ENCODE results near the gene DNAJC4.

DNA sequence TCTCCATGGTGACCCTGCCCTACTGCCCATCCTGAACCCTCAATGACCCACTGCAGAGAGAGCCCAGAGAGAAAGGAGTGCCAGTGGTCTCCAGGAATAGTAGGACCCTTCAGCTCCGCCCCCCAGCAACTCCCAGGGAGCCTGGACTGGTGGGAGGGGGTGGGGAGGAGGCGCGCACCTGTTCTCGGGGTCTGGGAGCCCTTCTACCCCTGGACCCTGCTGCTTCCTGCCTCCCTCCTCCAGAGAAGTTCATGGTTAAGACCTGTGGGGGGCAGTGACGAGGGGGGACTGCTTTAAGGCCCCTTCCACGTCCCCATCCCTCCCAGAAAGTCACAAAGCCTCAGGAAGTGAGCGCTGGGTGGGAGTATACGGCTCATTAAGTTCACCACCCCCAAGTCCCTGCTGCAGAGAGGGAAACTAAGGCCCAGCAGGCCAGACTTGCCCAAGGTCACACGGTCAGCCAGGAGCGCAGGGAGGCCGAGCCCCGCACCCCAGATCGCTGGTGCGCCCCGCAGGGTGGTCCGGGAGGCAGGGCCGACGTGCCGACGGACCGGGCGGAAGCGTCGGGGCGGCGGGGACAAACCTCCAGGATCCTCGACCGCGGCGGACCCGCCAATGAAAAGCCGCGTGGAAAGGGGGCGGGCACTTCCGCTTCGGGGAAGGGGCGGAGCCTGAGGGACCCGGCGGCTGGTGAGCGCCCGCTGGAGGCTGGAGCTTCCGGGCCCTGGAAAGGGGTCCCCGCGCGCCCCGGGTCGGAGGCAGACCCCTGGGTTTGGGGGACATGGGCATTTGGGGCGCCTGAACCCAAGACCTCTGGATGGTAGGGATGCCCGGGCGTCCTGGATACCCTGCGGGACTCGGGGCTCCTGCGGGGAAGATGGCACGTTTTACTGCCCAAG lies 4.5 kb upstream of the DNAJC4 start, which contains the start of the genes NUDT22 and TRPT1:
- TF ChIP-seq, protein P1, sequence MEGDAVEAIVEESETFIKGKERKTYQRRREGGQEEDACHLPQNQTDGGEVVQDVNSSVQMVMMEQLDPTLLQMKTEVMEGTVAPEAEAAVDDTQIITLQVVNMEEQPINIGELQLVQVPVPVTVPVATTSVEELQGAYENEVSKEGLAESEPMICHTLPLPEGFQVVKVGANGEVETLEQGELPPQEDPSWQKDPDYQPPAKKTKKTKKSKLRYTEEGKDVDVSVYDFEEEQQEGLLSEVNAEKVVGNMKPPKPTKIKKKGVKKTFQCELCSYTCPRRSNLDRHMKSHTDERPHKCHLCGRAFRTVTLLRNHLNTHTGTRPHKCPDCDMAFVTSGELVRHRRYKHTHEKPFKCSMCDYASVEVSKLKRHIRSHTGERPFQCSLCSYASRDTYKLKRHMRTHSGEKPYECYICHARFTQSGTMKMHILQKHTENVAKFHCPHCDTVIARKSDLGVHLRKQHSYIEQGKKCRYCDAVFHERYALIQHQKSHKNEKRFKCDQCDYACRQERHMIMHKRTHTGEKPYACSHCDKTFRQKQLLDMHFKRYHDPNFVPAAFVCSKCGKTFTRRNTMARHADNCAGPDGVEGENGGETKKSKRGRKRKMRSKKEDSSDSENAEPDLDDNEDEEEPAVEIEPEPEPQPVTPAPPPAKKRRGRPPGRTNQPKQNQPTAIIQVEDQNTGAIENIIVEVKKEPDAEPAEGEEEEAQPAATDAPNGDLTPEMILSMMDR (IDR thresholded peaks at IDR 0.05): no peak
- TF ChIP-seq, protein P2, sequence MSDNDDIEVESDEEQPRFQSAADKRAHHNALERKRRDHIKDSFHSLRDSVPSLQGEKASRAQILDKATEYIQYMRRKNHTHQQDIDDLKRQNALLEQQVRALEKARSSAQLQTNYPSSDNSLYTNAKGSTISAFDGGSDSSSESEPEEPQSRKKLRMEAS (CRISPR knock-in tag; IDR thresholded peaks at IDR 0.05): no peak; the same call in 1 of the 2 replicates
- TF ChIP-seq NR2C2 (CRISPR knock-in tag; IDR thresholded peaks at IDR 0.05) (no peak), CREB1 (CRISPR knock-in tag; IDR thresholded peaks at IDR 0.05) (no peak), RORB (CRISPR knock-in tag; IDR thresholded peaks at IDR 0.05) (no peak), ATF1 (CRISPR knock-in tag; IDR thresholded peaks at IDR 0.05) (no peak), SP1 (CRISPR knock-in tag; conservative IDR thresholded peaks at IDR 0.05) (0 out of 2 replicates have a peak, but pooled peaks have one; percentile 76)
- TF ChIP-seq, protein P3, sequence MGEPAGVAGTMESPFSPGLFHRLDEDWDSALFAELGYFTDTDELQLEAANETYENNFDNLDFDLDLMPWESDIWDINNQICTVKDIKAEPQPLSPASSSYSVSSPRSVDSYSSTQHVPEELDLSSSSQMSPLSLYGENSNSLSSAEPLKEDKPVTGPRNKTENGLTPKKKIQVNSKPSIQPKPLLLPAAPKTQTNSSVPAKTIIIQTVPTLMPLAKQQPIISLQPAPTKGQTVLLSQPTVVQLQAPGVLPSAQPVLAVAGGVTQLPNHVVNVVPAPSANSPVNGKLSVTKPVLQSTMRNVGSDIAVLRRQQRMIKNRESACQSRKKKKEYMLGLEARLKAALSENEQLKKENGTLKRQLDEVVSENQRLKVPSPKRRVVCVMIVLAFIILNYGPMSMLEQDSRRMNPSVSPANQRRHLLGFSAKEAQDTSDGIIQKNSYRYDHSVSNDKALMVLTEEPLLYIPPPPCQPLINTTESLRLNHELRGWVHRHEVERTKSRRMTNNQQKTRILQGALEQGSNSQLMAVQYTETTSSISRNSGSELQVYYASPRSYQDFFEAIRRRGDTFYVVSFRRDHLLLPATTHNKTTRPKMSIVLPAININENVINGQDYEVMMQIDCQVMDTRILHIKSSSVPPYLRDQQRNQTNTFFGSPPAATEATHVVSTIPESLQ (CRISPR knock-in tag; IDR thresholded peaks at IDR 0.05): no peak
- TF ChIP-seq, protein P4, sequence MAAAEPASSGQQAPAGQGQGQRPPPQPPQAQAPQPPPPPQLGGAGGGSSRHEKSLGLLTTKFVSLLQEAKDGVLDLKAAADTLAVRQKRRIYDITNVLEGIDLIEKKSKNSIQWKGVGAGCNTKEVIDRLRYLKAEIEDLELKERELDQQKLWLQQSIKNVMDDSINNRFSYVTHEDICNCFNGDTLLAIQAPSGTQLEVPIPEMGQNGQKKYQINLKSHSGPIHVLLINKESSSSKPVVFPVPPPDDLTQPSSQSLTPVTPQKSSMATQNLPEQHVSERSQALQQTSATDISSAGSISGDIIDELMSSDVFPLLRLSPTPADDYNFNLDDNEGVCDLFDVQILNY (CRISPR knock-in tag; IDR thresholded peaks at IDR 0.05): peak; percentile 65; the same call in 1 of the 2 replicates
- TF ChIP-seq, protein P5, sequence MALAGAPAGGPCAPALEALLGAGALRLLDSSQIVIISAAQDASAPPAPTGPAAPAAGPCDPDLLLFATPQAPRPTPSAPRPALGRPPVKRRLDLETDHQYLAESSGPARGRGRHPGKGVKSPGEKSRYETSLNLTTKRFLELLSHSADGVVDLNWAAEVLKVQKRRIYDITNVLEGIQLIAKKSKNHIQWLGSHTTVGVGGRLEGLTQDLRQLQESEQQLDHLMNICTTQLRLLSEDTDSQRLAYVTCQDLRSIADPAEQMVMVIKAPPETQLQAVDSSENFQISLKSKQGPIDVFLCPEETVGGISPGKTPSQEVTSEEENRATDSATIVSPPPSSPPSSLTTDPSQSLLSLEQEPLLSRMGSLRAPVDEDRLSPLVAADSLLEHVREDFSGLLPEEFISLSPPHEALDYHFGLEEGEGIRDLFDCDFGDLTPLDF (CRISPR knock-in tag; IDR thresholded peaks at IDR 0.05): no peak
- TF ChIP-seq, protein P6, sequence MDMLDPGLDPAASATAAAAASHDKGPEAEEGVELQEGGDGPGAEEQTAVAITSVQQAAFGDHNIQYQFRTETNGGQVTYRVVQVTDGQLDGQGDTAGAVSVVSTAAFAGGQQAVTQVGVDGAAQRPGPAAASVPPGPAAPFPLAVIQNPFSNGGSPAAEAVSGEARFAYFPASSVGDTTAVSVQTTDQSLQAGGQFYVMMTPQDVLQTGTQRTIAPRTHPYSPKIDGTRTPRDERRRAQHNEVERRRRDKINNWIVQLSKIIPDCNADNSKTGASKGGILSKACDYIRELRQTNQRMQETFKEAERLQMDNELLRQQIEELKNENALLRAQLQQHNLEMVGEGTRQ (CRISPR knock-in tag; IDR thresholded peaks at IDR 0.05): no peak
- TF ChIP-seq, protein P7, sequence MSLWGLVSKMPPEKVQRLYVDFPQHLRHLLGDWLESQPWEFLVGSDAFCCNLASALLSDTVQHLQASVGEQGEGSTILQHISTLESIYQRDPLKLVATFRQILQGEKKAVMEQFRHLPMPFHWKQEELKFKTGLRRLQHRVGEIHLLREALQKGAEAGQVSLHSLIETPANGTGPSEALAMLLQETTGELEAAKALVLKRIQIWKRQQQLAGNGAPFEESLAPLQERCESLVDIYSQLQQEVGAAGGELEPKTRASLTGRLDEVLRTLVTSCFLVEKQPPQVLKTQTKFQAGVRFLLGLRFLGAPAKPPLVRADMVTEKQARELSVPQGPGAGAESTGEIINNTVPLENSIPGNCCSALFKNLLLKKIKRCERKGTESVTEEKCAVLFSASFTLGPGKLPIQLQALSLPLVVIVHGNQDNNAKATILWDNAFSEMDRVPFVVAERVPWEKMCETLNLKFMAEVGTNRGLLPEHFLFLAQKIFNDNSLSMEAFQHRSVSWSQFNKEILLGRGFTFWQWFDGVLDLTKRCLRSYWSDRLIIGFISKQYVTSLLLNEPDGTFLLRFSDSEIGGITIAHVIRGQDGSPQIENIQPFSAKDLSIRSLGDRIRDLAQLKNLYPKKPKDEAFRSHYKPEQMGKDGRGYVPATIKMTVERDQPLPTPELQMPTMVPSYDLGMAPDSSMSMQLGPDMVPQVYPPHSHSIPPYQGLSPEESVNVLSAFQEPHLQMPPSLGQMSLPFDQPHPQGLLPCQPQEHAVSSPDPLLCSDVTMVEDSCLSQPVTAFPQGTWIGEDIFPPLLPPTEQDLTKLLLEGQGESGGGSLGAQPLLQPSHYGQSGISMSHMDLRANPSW (CRISPR knock-in tag; conservative IDR thresholded peaks at IDR 0.05; ENCODE audit: low read depth): no peak
- TF ChIP-seq, protein P8, sequence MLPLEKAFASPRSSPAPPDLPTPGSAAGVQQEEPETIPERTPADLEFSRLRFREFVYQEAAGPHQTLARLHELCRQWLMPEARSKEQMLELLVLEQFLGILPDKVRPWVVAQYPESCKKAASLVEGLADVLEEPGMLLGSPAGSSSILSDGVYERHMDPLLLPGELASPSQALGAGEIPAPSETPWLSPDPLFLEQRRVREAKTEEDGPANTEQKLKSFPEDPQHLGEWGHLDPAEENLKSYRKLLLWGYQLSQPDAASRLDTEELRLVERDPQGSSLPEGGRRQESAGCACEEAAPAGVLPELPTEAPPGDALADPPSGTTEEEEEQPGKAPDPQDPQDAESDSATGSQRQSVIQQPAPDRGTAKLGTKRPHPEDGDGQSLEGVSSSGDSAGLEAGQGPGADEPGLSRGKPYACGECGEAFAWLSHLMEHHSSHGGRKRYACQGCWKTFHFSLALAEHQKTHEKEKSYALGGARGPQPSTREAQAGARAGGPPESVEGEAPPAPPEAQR (CRISPR knock-in tag; IDR thresholded peaks at IDR 0.05): no peak

All from WTC11 (cell line).